H7 (cell line): ENCODE results near the gene BRMS1L. TPM values are rescaled to one million over a fixed set of nuclear protein-coding genes. Genes with fewer than 3 reads are reported as not detected.
"Not testable (repeated sequence)": the region's sequence is repeated elsewhere in the genome, so short reads cannot be mapped to it uniquely, and the experiment has no call there.

Source experiments
- DNase-seq: peaks from one replicate; pipeline ENCODE4 v3.0.0; 2012
- H3K27me3 ChIP-seq: 2 replicates; pipeline ENCODE4 v1.6.0; 2011; ENCODE audit warnings: mild to moderate bottlenecking, low read length; ENCODE audit not compliant: control insufficient read depth, insufficient read depth
- H3K36me3 ChIP-seq: replicated peaks from 2 replicates; pipeline ENCODE4 v1.5.1; 2011; ENCODE audit warnings: low read length; ENCODE audit not compliant: control insufficient read depth, insufficient read depth
- H3K4me3 ChIP-seq: 2 replicates; pipeline ENCODE4 v1.5.1; 2011; ENCODE audit warnings: low read depth, mild to moderate bottlenecking, control low read depth, low read length, moderate library complexity; ENCODE audit not compliant: insufficient read depth
- total RNA-seq: library from RNA; depleted of rRNA; stranded (reverse); fragments of >200 nt; shearing (Covaris generic); gene quantifications from 2 replicates; pipeline ENCODE4 v1.2.3, GENCODE V29; 2014

Gene BRMS1L
- total RNA-seq, 1 experiment from 2014 or later = 4.6 TPM

DNA sequence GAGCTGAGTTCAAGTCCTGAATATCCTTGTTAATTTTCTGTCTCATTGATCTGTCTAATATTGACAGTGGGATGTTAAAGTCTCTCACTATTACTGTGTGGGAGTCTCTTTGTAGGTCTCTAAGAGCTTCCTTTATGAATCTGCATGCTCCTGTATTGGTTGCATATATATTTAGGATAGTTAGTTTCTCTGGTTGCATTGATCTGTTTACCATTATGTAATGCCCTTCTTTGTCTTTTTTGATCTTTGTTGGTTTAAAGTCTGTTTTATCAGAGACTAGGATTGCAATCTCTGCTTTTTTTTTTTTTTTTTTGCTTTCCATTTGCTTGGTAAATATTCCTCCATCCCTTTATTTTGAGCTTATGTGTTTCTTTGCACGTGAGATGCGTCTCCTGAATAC is 15.6 kb downstream of the BRMS1L start:
- H3K36me3 ChIP-seq, H3K4me3 ChIP-seq, H3K27me3 ChIP-seq, DNase-seq: not testable (repeated sequence)

DNA sequence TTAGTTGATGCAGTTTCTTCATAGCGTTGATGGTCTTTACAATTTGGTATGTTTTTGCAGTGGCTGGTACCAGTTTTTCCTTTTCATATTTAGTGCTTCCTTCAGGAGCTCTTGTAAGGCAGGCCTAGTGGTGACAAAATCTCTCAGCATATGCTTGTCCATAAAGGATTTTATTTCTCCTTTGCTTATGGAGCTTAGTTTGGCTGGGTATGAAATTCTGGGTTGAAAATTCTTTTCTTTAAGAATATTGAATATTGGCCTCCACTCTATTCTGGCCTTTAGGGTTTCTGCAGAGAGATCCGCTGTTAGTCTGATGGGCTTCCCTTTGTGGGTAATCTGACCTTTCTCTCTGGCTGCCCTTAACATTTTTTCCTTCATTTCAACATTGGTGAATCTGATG is 16.1 kb downstream of the BRMS1L start:
- not testable (repeated sequence) for H3K27me3 ChIP-seq, DNase-seq, H3K36me3 ChIP-seq

DNA sequence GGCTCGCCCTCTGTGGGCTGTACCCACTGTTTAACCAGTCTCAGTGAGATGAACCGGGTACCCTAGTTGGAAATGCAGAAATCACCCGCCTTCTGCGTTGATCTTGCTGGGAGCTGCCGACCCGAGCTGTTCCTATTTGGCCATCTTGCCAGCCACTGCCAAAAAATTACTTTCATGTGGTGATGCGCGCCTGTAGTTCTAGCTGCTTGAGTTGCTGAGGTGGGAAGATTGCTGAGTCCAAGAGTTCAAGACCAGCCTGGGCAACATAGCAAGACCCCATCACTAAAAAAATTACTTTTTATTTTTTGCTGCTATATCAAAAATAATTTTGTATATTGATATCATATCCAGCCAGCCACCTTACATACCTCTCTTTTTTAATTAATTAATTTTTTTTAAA is 18.4 kb downstream of the BRMS1L start:
- H3K4me3 ChIP-seq = no peak overlapping the region
- H3K27me3 ChIP-seq = no peaks in the 10 kb centered on the region
- no peaks in the 10 kb centered on the region; the same call in 1 of the 2 replicates for H3K36me3 ChIP-seq
- no peak for DNase-seq

More for the DNA sequence above, 16.1 kb downstream of the BRMS1L start:
- H3K4me3 ChIP-seq = not testable (repeated sequence)

DNA sequence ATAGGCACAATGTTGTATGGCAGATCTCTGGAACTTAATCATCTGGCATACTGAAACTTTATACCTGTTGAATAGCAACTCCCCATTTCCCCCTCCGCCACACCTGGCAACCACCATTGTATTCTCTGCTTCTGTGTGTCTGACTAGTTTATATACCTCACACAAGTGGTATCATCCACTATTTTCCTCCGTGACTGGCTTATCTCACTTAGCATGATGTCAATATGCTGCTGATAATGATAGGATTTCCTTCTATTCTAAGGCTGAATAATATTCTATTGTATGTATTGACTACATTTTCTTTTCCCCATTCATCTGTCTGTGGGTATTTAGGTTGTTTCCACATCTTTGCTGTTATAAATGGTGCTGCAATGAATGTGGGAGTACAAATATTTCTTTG is 21.5 kb downstream of the BRMS1L start:
- Histone ChIP-seq H3K4me3 (no peak overlapping the region), H3K27me3 (no peaks in the 10 kb centered on the region), H3K36me3 (no peaks in the 10 kb centered on the region; the same call in 1 of the 2 replicates)
- DNase-seq = no peak

DNA sequence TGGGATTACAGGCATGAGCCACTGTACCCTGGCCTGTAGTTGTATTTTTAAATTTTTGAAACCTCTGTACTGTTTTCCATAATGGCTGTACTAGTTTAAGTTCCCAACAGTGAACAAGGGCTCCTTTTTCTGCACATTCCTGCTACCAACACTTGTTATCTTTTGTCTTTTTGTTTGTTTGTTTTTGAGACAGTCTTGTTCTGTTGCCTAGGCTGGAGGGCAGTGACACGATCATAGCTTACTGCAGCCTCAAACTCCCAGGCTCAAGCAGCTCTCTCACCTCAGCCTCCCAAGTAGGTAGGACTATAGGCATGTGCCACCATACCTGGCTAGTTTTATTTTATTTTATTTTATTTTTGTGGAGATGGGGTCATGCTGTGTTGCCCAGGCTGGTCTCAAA is 23.0 kb downstream of the BRMS1L start:
- no peaks in the 10 kb centered on the region for H3K27me3 ChIP-seq
- no peaks in the 10 kb centered on the region; the same call in 1 of the 2 replicates for H3K36me3 ChIP-seq
- DNase-seq = no peak
- no peak overlapping the region for H3K4me3 ChIP-seq

DNA sequence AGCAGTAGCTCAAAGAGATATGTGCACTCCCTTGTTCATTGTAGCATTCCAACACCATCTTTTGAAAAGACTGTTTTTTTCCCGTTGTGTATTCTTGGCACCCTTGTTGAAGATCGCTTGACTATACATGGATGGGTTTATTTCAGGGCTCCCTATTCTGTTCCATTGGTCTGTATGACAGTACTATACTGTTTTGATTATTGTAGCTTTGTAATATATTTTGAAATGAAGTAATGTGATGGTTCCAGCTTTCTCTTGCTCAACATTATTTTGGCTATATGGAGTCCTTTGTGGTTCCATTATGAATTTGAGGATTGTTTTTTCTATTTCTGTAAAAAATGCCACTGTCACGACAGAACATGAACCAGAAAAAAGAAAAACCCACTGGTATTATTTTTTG is 25.7 kb downstream of the BRMS1L start:
- Histone ChIP-seq H3K4me3 (no peak overlapping the region), H3K27me3 (no peaks in the 10 kb centered on the region), H3K36me3 (no peaks in the 10 kb centered on the region)
- DNase-seq = no peak

DNA sequence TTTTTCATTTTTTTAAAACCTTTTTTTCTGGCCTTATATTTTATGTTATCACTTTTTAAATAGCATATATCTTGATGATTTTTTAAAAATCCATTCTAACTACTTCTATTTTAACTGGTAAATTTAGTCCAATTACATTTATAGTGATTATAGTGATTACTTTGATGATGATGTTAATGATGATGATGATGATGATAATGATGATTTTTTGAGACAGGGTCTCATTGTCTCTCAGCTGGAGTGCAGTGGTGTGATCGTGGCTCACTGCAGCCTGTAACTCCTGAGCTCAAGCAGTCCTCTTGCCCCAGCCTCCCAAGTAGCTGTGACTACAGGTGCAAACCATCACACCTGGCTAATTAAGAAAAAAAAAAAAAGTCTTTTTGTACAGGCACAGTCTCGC is 27.1 kb downstream of the BRMS1L start:
- Histone ChIP-seq H3K36me3 (no peaks in the 10 kb centered on the region), H3K27me3 (no peaks in the 10 kb centered on the region), H3K4me3 (no peak overlapping the region)
- no peak for DNase-seq

DNA sequence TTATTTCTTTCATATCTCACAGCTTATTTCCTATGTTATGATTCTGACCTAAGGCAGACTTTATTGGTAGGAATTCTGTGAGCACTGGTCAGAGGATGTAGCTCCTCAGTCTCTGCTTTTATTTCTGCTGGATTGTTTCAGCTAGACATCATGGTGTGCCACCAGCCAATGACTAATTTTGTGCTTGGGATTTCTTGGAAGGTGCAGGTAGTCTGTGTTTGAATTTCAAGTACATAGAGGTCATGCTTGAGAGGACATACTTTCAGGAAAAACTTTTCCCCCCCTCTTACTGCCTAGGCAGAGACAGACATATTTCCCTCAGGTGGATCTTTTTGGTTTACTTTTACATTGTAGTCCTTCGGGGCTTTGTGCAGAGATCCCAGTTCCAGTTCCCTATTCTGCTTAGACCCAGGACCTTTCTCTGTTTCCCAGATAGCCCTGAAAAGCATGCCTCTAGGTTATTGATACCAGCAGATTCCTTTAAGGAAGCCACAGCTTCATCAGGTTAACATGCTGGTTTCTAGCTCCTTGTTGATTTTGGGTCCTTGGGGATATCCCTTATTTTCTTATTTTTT is 28.6 kb downstream of the BRMS1L start:
- Histone ChIP-seq H3K27me3 (no peaks in the 10 kb centered on the region), H3K4me3 (no peak overlapping the region), H3K36me3 (no peaks in the 10 kb centered on the region)
- DNase-seq = no peak

DNA sequence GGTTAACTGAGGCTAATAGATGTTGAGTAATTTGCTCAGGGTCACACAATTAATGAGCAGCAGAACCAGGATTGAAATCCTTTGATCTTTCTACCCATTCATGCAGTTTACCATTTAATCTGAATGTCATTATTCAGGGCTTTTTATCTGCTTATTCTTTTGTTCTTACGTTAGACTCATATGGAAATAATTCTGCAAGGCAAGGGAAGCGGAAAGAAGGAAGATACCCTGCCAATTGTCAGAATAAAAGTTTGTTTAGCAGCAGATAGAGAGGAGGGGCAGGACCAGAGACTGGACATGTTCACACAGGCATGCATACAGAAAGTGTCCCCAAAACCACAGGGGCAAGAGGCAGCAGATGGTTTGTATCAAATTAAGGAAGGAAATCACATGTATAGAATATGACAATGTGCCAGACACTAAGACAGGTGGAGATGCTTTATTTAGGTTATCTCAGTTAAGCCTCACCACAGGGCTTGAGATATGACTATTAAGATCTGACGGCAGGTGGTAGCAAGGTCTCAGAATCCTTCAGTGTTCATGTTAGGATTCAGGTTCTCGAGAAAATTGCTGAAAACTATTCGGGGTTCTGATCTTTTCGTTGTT is 29.8 kb downstream of the BRMS1L start:
- DNase-seq = no peak
- H3K4me3 ChIP-seq = no peak overlapping the region
- H3K27me3 ChIP-seq = no peaks in the 10 kb centered on the region
- no peaks in the 10 kb centered on the region for H3K36me3 ChIP-seq

DNA sequence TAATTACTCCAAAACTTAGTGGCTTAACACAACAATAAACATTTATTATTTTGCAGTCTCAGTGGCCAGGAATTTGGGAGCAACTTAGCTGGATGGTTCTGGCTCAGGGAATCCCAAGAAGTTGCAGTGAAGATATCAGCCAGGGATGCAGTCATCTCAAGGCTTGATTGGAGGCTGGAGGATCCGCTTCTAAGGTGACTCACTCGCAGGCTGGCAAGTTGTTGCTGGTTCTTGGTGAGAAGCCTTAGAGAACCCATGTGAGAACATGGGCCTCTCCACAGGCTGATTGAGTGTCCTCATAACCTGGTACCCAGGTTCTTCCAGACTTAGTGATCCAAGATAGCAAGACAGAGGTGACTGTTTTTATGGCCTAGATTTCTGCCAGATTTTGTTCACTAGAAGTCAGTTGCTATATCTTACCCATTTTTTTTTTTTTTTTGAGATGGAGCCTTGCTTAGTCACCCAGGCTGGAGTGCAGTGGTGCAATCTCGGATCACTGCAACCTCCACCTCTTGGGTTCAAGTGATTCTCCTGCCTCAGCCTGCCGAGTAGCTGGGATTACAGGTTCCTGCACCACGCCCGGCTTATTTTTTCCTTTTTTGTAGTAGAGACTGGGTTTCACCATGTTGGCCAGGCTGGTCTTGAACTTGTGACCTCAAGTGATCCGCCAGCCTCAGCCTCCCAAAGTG is 32.5 kb downstream of the BRMS1L start:
- H3K4me3 ChIP-seq = no peak overlapping the region
- no peaks in the 10 kb centered on the region for H3K27me3 ChIP-seq
- DNase-seq = no peak
- H3K36me3 ChIP-seq = peaks cover 1% of the 10 kb centered on the region

DNA sequence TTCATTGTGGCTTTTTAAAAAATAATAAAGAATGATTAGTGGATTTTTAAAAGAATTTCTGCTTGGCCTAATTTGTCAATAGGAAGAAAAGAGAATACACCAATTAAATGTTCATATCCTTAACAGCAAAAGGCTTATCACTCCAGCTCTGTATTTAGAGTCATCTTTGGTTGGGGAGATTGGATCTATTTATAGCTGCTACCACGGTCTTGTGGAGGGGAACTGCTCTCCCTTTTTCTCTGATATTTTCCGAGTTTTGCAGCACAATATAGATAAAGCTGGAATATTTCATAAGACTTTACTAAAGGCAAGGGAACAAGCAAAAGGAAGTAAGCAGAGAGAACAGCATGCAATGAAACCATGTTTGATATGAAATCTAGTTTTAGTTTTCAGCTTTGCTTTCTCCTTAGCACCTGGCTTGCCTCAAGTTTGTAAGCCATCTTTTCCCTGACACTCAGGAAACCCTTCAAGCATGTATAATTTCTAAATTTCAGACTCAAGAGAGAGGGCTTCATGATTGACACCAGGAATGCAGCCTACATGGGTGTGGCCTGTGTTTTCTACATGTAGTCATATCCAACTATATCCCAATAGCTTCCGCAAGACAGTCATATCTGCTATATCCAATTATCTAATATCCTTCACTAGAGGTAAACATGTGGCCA is 35.2 kb downstream of the BRMS1L start:
- peaks cover 1% of the 10 kb centered on the region for H3K36me3 ChIP-seq
- no peak overlapping the region for H3K4me3 ChIP-seq
- no peaks in the 10 kb centered on the region for H3K27me3 ChIP-seq
- no peak for DNase-seq

DNA sequence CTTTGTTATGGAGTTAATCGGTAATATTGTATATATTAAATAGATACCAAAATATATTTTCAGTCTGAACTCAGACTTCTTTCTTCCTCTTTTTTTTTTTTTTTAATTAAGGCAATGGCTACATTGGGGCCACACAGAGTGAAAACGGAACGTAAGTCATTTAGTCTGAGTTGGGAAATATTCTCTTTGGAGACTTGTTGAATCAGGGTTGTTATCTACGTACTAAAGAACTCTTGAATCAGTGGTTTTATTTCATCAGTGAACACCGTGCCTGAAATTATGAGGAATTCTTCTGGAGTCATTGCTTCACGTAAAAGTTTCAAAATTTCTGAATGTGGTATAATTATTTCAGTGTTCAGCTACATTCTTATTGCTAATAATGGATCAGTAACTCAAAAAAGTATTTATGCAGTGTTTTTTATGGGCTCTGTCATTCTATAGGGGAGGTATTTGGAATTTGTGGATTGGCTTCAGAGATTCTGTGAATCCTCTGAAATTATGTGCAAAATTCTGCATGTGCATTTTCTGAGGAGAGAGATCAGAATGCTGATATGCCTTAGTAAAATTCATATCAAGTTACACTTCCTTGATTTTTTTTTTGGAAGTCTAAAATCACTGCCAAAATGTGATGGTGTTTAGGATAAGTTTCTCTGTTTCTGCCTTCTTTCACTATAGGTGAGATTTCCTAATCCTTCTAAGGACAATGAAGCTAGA is 39.6 kb downstream of the BRMS1L start:
- H3K27me3 ChIP-seq = no peaks in the 10 kb centered on the region
- DNase-seq = no peak
- peaks cover 1% of the 10 kb centered on the region for H3K36me3 ChIP-seq
- no peak overlapping the region for H3K4me3 ChIP-seq

DNA sequence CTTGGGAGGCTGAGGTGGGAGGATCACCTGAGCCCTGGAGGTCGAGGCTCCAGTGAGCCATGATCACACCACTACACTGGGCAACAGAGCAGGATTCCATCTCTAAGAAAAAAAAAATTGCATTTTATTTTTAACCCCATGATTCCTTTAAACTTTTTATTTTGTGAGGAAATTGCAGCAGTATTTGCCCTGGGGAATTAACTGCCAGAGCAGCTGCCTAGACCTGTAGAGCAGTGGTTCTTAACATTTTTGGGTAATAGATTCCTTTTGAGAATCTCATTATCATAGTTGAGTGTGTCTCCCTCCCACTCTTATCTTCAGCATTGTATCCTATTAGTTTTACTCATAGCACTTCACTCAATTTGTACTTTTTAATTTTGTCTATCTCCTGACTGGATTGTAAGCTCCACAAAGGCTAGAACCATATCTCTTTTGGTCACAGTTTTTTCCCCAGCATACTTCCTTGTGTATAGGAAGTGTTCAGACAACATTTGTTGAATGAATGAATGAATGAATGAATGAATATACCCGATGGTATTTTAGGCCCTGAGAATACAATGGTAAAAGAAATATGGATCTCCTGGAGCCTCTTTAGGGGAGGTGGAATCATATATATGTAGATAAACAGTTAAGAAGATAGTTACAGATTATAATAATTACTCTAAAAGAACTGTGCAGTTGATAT is 40.6 kb downstream of the BRMS1L start:
- no peak for DNase-seq

DNA sequence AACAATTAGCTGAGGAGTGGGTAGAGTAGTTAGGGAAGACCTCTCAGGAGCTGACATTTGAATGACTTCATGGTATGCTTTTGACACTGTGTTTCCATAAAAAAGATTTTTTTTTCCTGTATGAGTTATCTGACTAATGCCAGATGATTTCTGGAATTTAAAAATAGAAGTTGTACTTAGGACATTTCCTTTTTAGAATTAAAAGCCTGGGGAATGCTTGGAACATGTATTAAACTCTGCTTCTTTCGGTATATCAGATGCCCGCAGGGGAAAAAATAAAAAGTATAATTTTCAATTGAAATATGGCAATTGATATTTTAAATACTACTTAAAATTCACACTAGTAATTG is 41.1 kb downstream of the BRMS1L start:
- Histone ChIP-seq H3K27me3 (no peaks in the 10 kb centered on the region), H3K4me3 (no peak overlapping the region), H3K36me3 (peaks cover 1% of the 10 kb centered on the region)
- DNase-seq = no peak

More for the DNA sequence above, 40.6 kb downstream of the BRMS1L start:
- H3K36me3 ChIP-seq = peaks cover 1% of the 10 kb centered on the region
- H3K27me3 ChIP-seq = no peaks in the 10 kb centered on the region
- H3K4me3 ChIP-seq = no peak overlapping the region
